Cardiac fibroblast (primary cell): ENCODE results near the gene ECT2.

Experiments used
- DNase-seq, 2 donors: peaks; one replicate each; pipeline versions ENCODE4 v3.0.0 to v3.0.0-alpha.2; 2010; ENCODE audit warnings: low read depth in 2 of 2
- H3K4me3 ChIP-seq, 2 donors: replicated peaks in 1 of 2; 1 replicate in 1 of 2; 2 replicates in 1 of 2; pipeline ENCODE4 v1.5.1; 2011; ENCODE audit warnings: low read depth in 2 of 2, low read length in 2 of 2, mild to moderate bottlenecking in 2 of 2, moderate library complexity in 1 of 2
- TF ChIP-seq, protein P1 (sequence below): IDR thresholded peaks from one replicate; pipeline ENCODE4 v1.5.1; 2011; ENCODE audit warnings: low read depth, mild to moderate bottlenecking, low read length, inconsistent platforms

Gene ECT2

GRCh38 chr3:172782235-172782634 is 31.7 kb downstream of the ECT2 start:
- no peak overlapping the region for H3K4me3 ChIP-seq
- TF ChIP-seq, protein P1, sequence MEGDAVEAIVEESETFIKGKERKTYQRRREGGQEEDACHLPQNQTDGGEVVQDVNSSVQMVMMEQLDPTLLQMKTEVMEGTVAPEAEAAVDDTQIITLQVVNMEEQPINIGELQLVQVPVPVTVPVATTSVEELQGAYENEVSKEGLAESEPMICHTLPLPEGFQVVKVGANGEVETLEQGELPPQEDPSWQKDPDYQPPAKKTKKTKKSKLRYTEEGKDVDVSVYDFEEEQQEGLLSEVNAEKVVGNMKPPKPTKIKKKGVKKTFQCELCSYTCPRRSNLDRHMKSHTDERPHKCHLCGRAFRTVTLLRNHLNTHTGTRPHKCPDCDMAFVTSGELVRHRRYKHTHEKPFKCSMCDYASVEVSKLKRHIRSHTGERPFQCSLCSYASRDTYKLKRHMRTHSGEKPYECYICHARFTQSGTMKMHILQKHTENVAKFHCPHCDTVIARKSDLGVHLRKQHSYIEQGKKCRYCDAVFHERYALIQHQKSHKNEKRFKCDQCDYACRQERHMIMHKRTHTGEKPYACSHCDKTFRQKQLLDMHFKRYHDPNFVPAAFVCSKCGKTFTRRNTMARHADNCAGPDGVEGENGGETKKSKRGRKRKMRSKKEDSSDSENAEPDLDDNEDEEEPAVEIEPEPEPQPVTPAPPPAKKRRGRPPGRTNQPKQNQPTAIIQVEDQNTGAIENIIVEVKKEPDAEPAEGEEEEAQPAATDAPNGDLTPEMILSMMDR: no peak
- no peak for DNase-seq

GRCh38 chr3:172786036-172786435 is 35.5 kb downstream of the ECT2 start:
- DNase-seq: no peak

GRCh38 chr3:172787019-172787418 is 36.5 kb downstream of the ECT2 start:
- no peak overlapping the region for H3K4me3 ChIP-seq
- DNase-seq: no peak
- TF ChIP-seq, protein P1: no peak

More at GRCh38 chr3:172786036-172786435, 35.5 kb downstream of the ECT2 start:
- no peak overlapping the region for H3K4me3 ChIP-seq
- TF ChIP-seq, protein P1: no peak

DNA sequence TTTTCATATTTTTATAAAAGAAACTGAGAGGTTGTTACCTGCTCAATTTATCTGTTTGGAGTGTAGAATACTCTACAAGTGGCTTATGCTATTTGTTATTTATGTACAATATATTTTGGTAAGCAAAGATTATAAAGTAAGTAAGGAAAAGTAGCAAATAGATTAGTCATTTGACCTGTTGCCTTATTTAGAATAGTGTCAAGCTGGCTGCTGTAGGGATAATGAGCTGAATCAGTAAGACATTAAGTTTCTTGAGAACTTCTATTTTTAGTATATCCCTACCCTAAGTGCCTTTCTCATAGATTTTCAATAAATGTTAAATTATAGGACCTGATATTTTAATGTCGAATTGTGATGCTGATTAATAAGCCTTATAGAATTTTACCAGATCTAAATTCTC is 37.2 kb downstream of the ECT2 start:
- peak; percentile 14 to 24 for DNase-seq
- H3K4me3 ChIP-seq: no peak overlapping the region
- TF ChIP-seq, protein P1: no peak

GRCh38 chr3:172799246-172799645 is 48.7 kb downstream of the ECT2 start:
- H3K4me3 ChIP-seq: no peak overlapping the region
- no peak for DNase-seq
- TF ChIP-seq, protein P1: no peak

DNA sequence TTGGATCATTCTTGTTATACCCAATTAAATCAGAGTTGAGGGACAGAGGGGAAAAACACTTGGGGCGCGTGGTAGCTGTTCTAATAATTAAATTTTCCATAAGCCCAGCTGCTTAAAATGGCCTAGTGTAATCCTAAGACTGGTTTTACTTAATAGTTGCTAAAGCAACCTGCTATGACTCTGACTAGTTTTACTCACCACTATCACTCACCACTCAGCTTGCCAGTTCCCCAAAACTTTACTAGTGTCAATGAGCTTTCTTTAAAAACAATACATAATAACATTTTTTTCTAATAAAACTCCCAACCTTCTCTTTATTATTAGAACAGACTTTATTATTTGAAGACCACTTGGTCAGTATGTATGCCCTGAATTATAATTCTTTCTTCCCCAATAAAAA is 49.6 kb downstream of the ECT2 start:
- TF ChIP-seq, protein P1: no peak
- no peak overlapping the region for H3K4me3 ChIP-seq

GRCh38 chr3:172803489-172803888 is 53.0 kb downstream of the ECT2 start:
- TF ChIP-seq, protein P1: no peak
- no peak overlapping the region for H3K4me3 ChIP-seq
- DNase-seq: no peak

More for the DNA sequence above, 49.6 kb downstream of the ECT2 start:
- DNase-seq: no peak
